GM23338 (cell line): ENCODE measurements around the gene RPL3. TPM values are rescaled to one million over a fixed set of nuclear protein-coding genes. Genes with fewer than 3 reads are reported as not detected.

Experiments used
- ATAC-seq: fragments of 200-7000 bp; cut with Tn5 transposase; 3 replicates; pipeline ENCODE4 v1.9.1; 2020
- DNase-seq: peaks from one replicate; pipeline ENCODE4 v3.0.0-alpha.2; 2015; ENCODE audit warnings: low spot score
- H2AFZ ChIP-seq: fragments of 200-600 bp; sonication (generic); 2 replicates; pipeline ENCODE4 v1.8.0; 2016; ENCODE audit warnings: antibody characterized with exemption, mild to moderate bottlenecking, moderate library complexity
- H3F3A ChIP-seq: fragments of 200-600 bp; sonication (generic); replicated peaks from 2 replicates; pipeline ENCODE4 v1.8.0; 2017; ENCODE audit warnings: antibody characterized with exemption, mixed run types, low read depth
- H3K27ac ChIP-seq: fragments of 200-600 bp; sonication (generic); 2 replicates; pipeline ENCODE4 v1.6.1; 2016; ENCODE audit warnings: low read depth
- H3K27me3 ChIP-seq: fragments of 200-600 bp; sonication (generic); 2 replicates; pipeline ENCODE4 v1.8.0; 2016; ENCODE audit warnings: mild to moderate bottlenecking, mixed run types, moderate library complexity; ENCODE audit not compliant: insufficient read depth
- H3K36me3 ChIP-seq: fragments of 200-600 bp; sonication (generic); 2 replicates; pipeline ENCODE4 v1.8.0; 2016; ENCODE audit warnings: mild to moderate bottlenecking; ENCODE audit not compliant: insufficient read depth
- H3K4me1 ChIP-seq: fragments of 200-600 bp; sonication (generic); 2 replicates; pipeline ENCODE4 v1.8.0; 2016; ENCODE audit warnings: mild to moderate bottlenecking, moderate library complexity; ENCODE audit not compliant: insufficient read depth
- H3K4me2 ChIP-seq: fragments of 200-600 bp; sonication (generic); 2 replicates; pipeline ENCODE4 v1.7.1; 2017; ENCODE audit warnings: mixed run types
- H3K4me3 ChIP-seq: fragments of 200-600 bp; sonication (generic); 2 replicates; pipeline ENCODE4 v1.6.1; 2016; ENCODE audit warnings: mixed run types
- H3K79me2 ChIP-seq: fragments of 200-600 bp; sonication (generic); replicated peaks from 2 replicates; pipeline ENCODE4 v1.8.0; 2017; ENCODE audit warnings: mild to moderate bottlenecking; ENCODE audit not compliant: insufficient read depth
- H3K9me2 ChIP-seq: fragments of 200-600 bp; sonication (generic); 2 replicates; pipeline ENCODE4 v1.8.0; 2017; ENCODE audit not compliant: insufficient read depth
- H4K20me1 ChIP-seq: fragments of 200-600 bp; sonication (generic); replicated peaks from 2 replicates; pipeline ENCODE4 v1.8.0; 2017; ENCODE audit warnings: mild to moderate bottlenecking; ENCODE audit not compliant: insufficient read depth
- H3K27ac Mint-ChIP-seq: 2 replicates; pipeline ENCODE4 v1.8.0; 2020; ENCODE audit warnings: inconsistent platforms, mild to moderate bottlenecking, moderate library complexity, mixed read lengths
- H3K27me3 Mint-ChIP-seq: 3 replicates; pipeline ENCODE4 v1.8.0; 2022; ENCODE audit warnings: low read depth, mild to moderate bottlenecking, moderate library complexity, mixed read lengths, inconsistent platforms; ENCODE audit not compliant: insufficient read depth, poor library complexity
- H3K36me3 Mint-ChIP-seq: 3 replicates; pipeline ENCODE4 v1.8.0; 2021; ENCODE audit warnings: low read depth, mild to moderate bottlenecking, inconsistent platforms, moderate library complexity, mixed read lengths
- H3K4me1 Mint-ChIP-seq: 3 replicates; pipeline ENCODE4 v1.8.0; 2020; ENCODE audit warnings: mild to moderate bottlenecking, inconsistent platforms, mixed read lengths
- H3K4me3 Mint-ChIP-seq: 3 replicates; pipeline ENCODE4 v1.8.0; 2021; ENCODE audit warnings: moderate library complexity, mild to moderate bottlenecking, inconsistent platforms, mixed read lengths
- H3K9me3 Mint-ChIP-seq: 3 replicates; pipeline ENCODE4 v1.8.0; 2020; ENCODE audit warnings: moderate library complexity, mild to moderate bottlenecking, inconsistent platforms, mixed read lengths
- CREB1 ChIP-seq: fragments of 250-450 bp; sonication (Bioruptor Pico); IDR thresholded peaks from 2 replicates; pipeline ENCODE4 v1.5.0; 2020; ENCODE audit warnings: low read depth, mild to moderate bottlenecking, moderate library complexity
- CTCF ChIP-seq, 2 experiments: fragments of 200-600 bp in 1 of 2; sonication (generic) in 1 of 2; conservative IDR thresholded peaks; 2 replicates each; pipeline versions ENCODE4 v1.5.1 to v1.6.1; 2016 to 2017; ENCODE audit warnings: antibody characterized with exemption in 2 of 2, low read depth in 2 of 2, mild to moderate bottlenecking in 2 of 2, moderate library complexity in 1 of 2
- ETS1 ChIP-seq: IDR thresholded peaks from 2 replicates; pipeline ENCODE4 v1.6.1; 2016; ENCODE audit warnings: antibody characterized with exemption
- EZH2 ChIP-seq: fragments of 200-600 bp; sonication (generic); IDR thresholded peaks from one replicate; pipeline ENCODE4 v1.8.0; 2017; ENCODE audit warnings: antibody characterized with exemption, mild to moderate bottlenecking, low read depth; ENCODE audit not compliant: unreplicated experiment
- EZH2phosphoT487 ChIP-seq: fragments of 200-600 bp; sonication (generic); IDR thresholded peaks from one replicate; pipeline ENCODE4 v1.8.1; 2018; ENCODE audit warnings: antibody characterized with exemption; ENCODE audit not compliant: unreplicated experiment
- JUNB ChIP-seq: IDR thresholded peaks from one replicate; pipeline ENCODE4 v1.6.1; 2016; ENCODE audit warnings: antibody characterized with exemption; ENCODE audit not compliant: unreplicated experiment
- NANOG ChIP-seq: IDR thresholded peaks from 2 replicates; pipeline ENCODE4 v1.6.1; 2016; ENCODE audit warnings: antibody characterized with exemption, borderline replicate concordance
- POLR2AphosphoS5 ChIP-seq: IDR thresholded peaks from 2 replicates; pipeline ENCODE4 v1.6.1; 2016; ENCODE audit warnings: antibody characterized with exemption, low read depth
- REST ChIP-seq: IDR thresholded peaks from one replicate; pipeline ENCODE4 v1.6.1; 2018; ENCODE audit warnings: antibody characterized with exemption; ENCODE audit not compliant: unreplicated experiment
- STAT1 ChIP-seq: IDR thresholded peaks from one replicate; pipeline ENCODE4 v1.6.1; 2016; ENCODE audit warnings: antibody characterized with exemption; ENCODE audit not compliant: unreplicated experiment
- ZNF114 ChIP-seq: fragments of 250-450 bp; sonication (Bioruptor Pico); IDR thresholded peaks from 2 replicates; pipeline ENCODE4 v1.5.0; 2020; ENCODE audit warnings: mild to moderate bottlenecking, moderate library complexity
- ZNF331 ChIP-seq: fragments of 250-450 bp; sonication (Bioruptor Pico); IDR thresholded peaks from 2 replicates; pipeline ENCODE4 v1.5.0; 2020; ENCODE audit warnings: low read depth, mild to moderate bottlenecking, moderate library complexity
- ZNF462 ChIP-seq: fragments of 250-450 bp; sonication (Bioruptor Pico); IDR thresholded peaks from 2 replicates; pipeline ENCODE4 v1.5.0; 2020; ENCODE audit warnings: mild to moderate bottlenecking, moderate library complexity
- polyA plus RNA-seq: library from polyadenylated mRNA; unstranded; fragments of >200 nt; fragmentation: Nextera tagmentation; extraction: Ambion mirVana; gene quantifications from 2 replicates; pipeline ENCODE4 v1.2.1, GENCODE V29; 2016
- total RNA-seq: library from RNA; depleted of rRNA; stranded (reverse); fragments of >200 nt; shearing (Covaris generic); gene quantifications from 2 replicates; pipeline ENCODE4 v1.2.3, GENCODE V29; 2014

RPL3 gene
- total and polyA plus RNA-seq, 2 experiments from 2014 or later, result 1,983 to 3,244 TPM

GRCh38 chr22:39273950-39274887 is 45.2 kb downstream of the RPL3 start:
- Histone ChIP-seq H3K36me3 (peaks cover 3% of the 10 kb centered on the region; the same call in 1 of the 2 replicates), H4K20me1 (no peaks in the 10 kb centered on the region), H3K4me1 (peaks cover 10% of the 10 kb centered on the region; the same call in 1 of the 2 replicates), H3K79me2 (no peaks in the 10 kb centered on the region), H3F3A (no peaks in the 10 kb centered on the region), H3K4me3 (no peak overlapping the region), H3K4me2 (no peak overlapping the region), H3K27ac (no peak overlapping the region), H3K9me2 (no peaks in the 10 kb centered on the region), H2AFZ (no peak overlapping the region), H3K27me3 (no peaks in the 10 kb centered on the region)
- H3K4me1 Mint-ChIP-seq, result peaks cover 6% of the 10 kb centered on the region; the same call in 2 of the 3 replicates
- ATAC-seq (no peak), DNase-seq (no peak)
- H3K36me3 Mint-ChIP-seq, result peaks cover 6% of the 10 kb centered on the region; the same call in 1 of the 3 replicates
- peaks cover 8% of the 10 kb centered on the region for H3K27me3 Mint-ChIP-seq
- no peak overlapping the region for H3K4me3 Mint-ChIP-seq
- peaks cover 15% of the 10 kb centered on the region for H3K9me3 Mint-ChIP-seq
- TF ChIP-seq JUNB, result no peak
- no peak for TF ChIP-seq ETS1
- TF ChIP-seq CTCF (conservative IDR thresholded peaks at IDR 0.05; ENCODE audit: low read depth in 2 of 2), result no peak
- no peak for TF ChIP-seq ZNF331 (CRISPR knock-in tag)
- TF ChIP-seq EZH2, result no peak
- no peak for TF ChIP-seq REST
- no peak for TF ChIP-seq ZNF114 (CRISPR knock-in tag)
- TF ChIP-seq ZNF462, result no peak
- no peak for TF ChIP-seq EZH2phosphoT487
- no peak for TF ChIP-seq NANOG
- TF ChIP-seq POLR2AphosphoS5, result no peak
- no peak for TF ChIP-seq CREB1 (CRISPR knock-in tag)
- no peak for TF ChIP-seq STAT1
- no peak overlapping the region for H3K27ac Mint-ChIP-seq
